ENCODE results near the gene HSPA1A. TPM values are rescaled to one million over a fixed set of nuclear protein-coding genes. Genes with fewer than 3 reads are reported as not detected.
"Not testable (repeated sequence)": the region's sequence is repeated elsewhere in the genome, so short reads cannot be mapped to it uniquely, and the experiment has no call there.

HSPA1A gene
- total and polyA plus RNA-seq, 8 donors: 64.3 to 205 (median 96.5) TPM

- Histone ChIP-seq H3K36me3 (peaks cover 0 to 44% of the 10 kb centered on the region in 2 donors), H3K27me3 (no peaks in the 10 kb centered on the region), H3K9me3 (no peaks in the 10 kb centered on the region), H3K4me3 (peak overlapping the region; percentile 87 to 95), H3K4me1 (peaks cover 45 to 80% of the 10 kb centered on the region in 2 donors), H3K27ac (peak overlapping the region; percentile 62 to 92)
- TF ChIP-seq CTCF (IDR thresholded peaks at IDR 0.05): no peak
- intact Hi-C loops (cut with DNase I): no loop called here
- ATAC-seq (no peak), DNase-seq (peak in 1 of 4 donors; percentile 46)
Observed at GRCh38 chr6:31836047-31836473, 20.7 kb downstream of the HSPA1A start.

GRCh38 chr6:31836474-31837368, 21.4 kb downstream of the HSPA1A start:
- H3K27me3 ChIP-seq: no peaks in the 10 kb centered on the region
- TF ChIP-seq CTCF (IDR thresholded peaks at IDR 0.05): no peak
- H3K36me3 ChIP-seq: peaks cover 0 to 50% of the 10 kb centered on the region in 2 donors
- H3K27ac ChIP-seq: peak overlapping the region; percentile 62 to 92
- no peak for ATAC-seq
- intact Hi-C loops (cut with DNase I): no loop called here
- no peaks in the 10 kb centered on the region for H3K9me3 ChIP-seq
- H3K4me1 ChIP-seq: peaks cover 38 to 73% of the 10 kb centered on the region in 2 donors
- peak overlapping the region; percentile 87 to 95 for H3K4me3 ChIP-seq
- DNase-seq: no peak

- H3K27ac ChIP-seq: peak overlapping the region; percentile 62 to 92
- no peak for DNase-seq
- no peak for TF ChIP-seq CTCF (IDR thresholded peaks at IDR 0.05)
- H3K36me3 ChIP-seq: peaks cover 0 to 57% of the 10 kb centered on the region in 2 donors
- no peaks in the 10 kb centered on the region for H3K27me3 ChIP-seq
- H3K9me3 ChIP-seq: no peaks in the 10 kb centered on the region
- ATAC-seq: no peak
- H3K4me3 ChIP-seq: peak overlapping the region; percentile 87 to 95
- peaks cover 35 to 65% of the 10 kb centered on the region in 2 donors for H3K4me1 ChIP-seq
- intact Hi-C loops (cut with DNase I): no loop called here
Observed at GRCh38 chr6:31837369-31838113, 22.2 kb downstream of the HSPA1A start.

GRCh38 chr6:31838114-31838553, 22.8 kb downstream of the HSPA1A start:
- H3K9me3 ChIP-seq; intact Hi-C loops (cut with DNase I); DNase-seq; H3K27ac ChIP-seq; H3K27me3 ChIP-seq; ATAC-seq: not testable (repeated sequence)
- peak overlapping the region in 1 of 2 donors; percentile 95 for H3K4me3 ChIP-seq
- H3K4me1 ChIP-seq: peaks cover 31 to 59% of the 10 kb centered on the region in 2 donors
- peaks cover 0 to 57% of the 10 kb centered on the region in 2 donors for H3K36me3 ChIP-seq

GRCh38 chr6:31838968-31839367, 23.6 kb downstream of the HSPA1A start:
- Histone ChIP-seq H3K9me3 (no peaks in the 10 kb centered on the region), H3K4me1 (peaks cover 31 to 51% of the 10 kb centered on the region in 2 donors), H3K27me3 (no peaks in the 10 kb centered on the region), H3K36me3 (peaks cover 0 to 57% of the 10 kb centered on the region in 2 donors), H3K27ac (no peak overlapping the region), H3K4me3 (peak overlapping the region in 1 of 2 donors; percentile 95)
- DNase-seq (no peak), ATAC-seq (no peak)
- intact Hi-C loops (cut with DNase I): no loop called here
- TF ChIP-seq CTCF (IDR thresholded peaks at IDR 0.05): no peak

- H3K36me3 ChIP-seq: peaks cover 0 to 57% of the 10 kb centered on the region in 2 donors
- H3K9me3 ChIP-seq; H3K27me3 ChIP-seq; intact Hi-C loops (cut with DNase I); H3K4me3 ChIP-seq; DNase-seq; ATAC-seq; H3K27ac ChIP-seq: not testable (repeated sequence)
- peaks cover 31 to 48% of the 10 kb centered on the region in 2 donors for H3K4me1 ChIP-seq
Observed at GRCh38 chr6:31839779-31840126, 24.4 kb downstream of the HSPA1A start.
